Hippocampal formation (tissue), 2 donors: ENCODE measurements around the gene GLT8D2.

Experiments used
- DNase-seq, 2 donors: peaks; one replicate each; lab custom pipeline; 2025; lab: John Stamatoyannopoulos, UW

GLT8D2 gene

GRCh38 chr12:103948746-103949406 is 101.1 kb downstream of the GLT8D2 start:
- no peak for DNase-seq

- no peak for DNase-seq
Observed at GRCh38 chr12:103947871-103948555, 102.0 kb downstream of the GLT8D2 start.

- DNase-seq = no peak
Observed at GRCh38 chr12:103944964-103945363, 105.0 kb downstream of the GLT8D2 start.
